GM18526 (cell line): ENCODE results near the gene CLK3.

ENCODE experiments used
- POLR2A ChIP-seq: IDR thresholded peaks from 3 replicates; pipeline ENCODE4 v1.6.1; 2011; ENCODE audit not compliant: insufficient read length; ENCODE audit errors: extremely low read depth

Gene CLK3

GRCh38 chr15:74627766-74628165, 12.1 kb downstream of the CLK3 start:
- TF ChIP-seq POLR2A, result no peak

GRCh38 chr15:74628199-74628598, 12.6 kb downstream of the CLK3 start:
- no peak for TF ChIP-seq POLR2A

GRCh38 chr15:74628949-74629348, 13.3 kb downstream of the CLK3 start:
- no peak for TF ChIP-seq POLR2A

- no peak for TF ChIP-seq POLR2A
Measured at GRCh38 chr15:74630284-74631086, 14.8 kb downstream of the CLK3 start.

GRCh38 chr15:74631087-74631385, 15.4 kb downstream of the CLK3 start:
- TF ChIP-seq POLR2A, result no peak

GRCh38 chr15:74631408-74631807, 15.8 kb downstream of the CLK3 start:
- TF ChIP-seq POLR2A, result no peak

- TF ChIP-seq POLR2A, result no peak
Measured at GRCh38 chr15:74631935-74632560, 16.4 kb downstream of the CLK3 start.

- no peak for TF ChIP-seq POLR2A
Measured at GRCh38 chr15:74632601-74633000, 17.0 kb downstream of the CLK3 start.

GRCh38 chr15:74633781-74634180, 18.1 kb downstream of the CLK3 start:
- TF ChIP-seq POLR2A, result no peak

- TF ChIP-seq POLR2A, result no peak
Measured at GRCh38 chr15:74635228-74635627, 19.6 kb downstream of the CLK3 start.

GRCh38 chr15:74636984-74637383, 21.3 kb downstream of the CLK3 start:
- TF ChIP-seq POLR2A, result no peak

- no peak for TF ChIP-seq POLR2A
Measured at GRCh38 chr15:74641151-74641550, 25.5 kb downstream of the CLK3 start.

GRCh38 chr15:74642348-74642733, 26.7 kb downstream of the CLK3 start:
- TF ChIP-seq POLR2A, result no peak

- TF ChIP-seq POLR2A, result no peak
Measured at GRCh38 chr15:74642734-74643664, 27.4 kb downstream of the CLK3 start.

GRCh38 chr15:74643665-74644204, 28.1 kb downstream of the CLK3 start:
- TF ChIP-seq POLR2A, result no peak
